GM19351 (cell line): Measurements from ENCODE around the gene KAT8.
A peak's percentile ranks its signal among the peaks of the same experiment; 100 is the strongest.
"Not testable (repeated sequence)": the region's sequence is repeated elsewhere in the genome, so short reads cannot be mapped to it uniquely, and the experiment has no call there.

ENCODE experiments used
- ATAC-seq: cut with Tn5 transposase; IDR thresholded peaks from one replicate; pipeline ENCODE4 v1.9.1; 2021; ENCODE audit warnings: mild to moderate bottlenecking, moderate library complexity; ENCODE audit not compliant: unreplicated experiment

Gene KAT8

DNA sequence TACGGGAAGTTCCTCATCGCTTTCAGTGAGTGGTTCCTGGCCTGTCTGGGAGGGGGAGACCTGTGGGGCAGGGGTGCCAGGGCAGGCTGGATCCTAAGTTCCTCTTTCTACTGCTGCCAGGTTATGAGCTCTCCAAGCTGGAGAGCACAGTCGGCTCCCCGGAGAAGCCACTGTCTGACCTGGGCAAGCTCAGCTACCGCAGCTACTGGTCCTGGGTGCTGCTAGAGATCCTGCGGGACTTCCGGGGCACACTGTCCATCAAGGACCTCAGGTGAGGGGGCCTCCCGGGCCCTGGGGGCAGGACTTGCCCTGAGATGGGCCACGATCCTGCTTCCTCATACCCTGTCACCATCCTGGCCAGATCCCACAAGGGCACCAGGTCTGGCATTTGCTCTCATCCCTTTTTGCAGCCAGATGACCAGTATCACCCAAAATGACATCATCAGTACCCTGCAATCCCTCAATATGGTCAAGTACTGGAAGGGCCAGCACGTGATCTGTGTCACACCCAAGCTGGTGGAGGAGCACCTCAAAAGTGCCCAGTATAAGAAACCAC lies 12.9 kb downstream of the KAT8 start:
- no peak for ATAC-seq

DNA sequence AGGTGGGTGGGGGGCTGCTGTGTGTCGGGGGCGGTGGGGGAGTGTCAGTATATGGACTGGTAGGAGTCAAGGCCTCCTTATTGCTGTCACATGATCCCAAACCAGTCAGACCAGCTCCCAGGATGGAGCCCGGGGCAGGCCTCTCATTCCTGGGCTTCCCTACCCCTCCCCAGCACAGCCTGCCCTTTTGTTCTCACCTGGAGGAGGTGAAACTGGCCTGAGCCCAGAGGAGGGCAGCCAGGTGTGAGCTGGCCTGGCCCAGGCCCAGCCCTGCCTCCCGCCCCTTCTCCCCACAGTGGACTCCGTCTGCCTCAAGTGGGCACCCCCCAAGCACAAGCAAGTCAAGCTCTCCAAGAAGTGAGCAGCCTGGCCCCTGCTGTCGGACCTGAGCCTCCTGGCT lies 13.4 kb downstream of the KAT8 start:
- no peak for ATAC-seq

DNA sequence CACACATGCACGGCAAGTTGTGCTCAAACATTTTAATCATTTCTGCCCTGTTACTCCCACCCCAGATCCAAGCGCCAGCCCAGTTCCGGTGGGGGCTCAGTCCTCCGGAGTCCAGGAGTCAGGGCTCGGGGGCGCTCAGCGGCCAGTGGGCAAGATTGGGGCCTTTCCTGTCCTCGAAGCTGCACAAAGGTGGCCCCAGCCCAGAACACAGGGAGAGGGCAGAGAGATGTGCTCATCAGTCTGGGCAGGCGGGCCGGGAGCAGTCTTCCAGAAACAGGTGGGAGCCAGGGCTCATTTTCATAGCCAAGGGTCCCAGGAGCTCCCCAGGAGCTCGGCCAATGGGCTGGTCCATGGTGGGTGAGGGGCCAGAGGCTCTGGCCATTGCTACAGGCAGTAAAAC lies 14.0 kb downstream of the KAT8 start:
- no peak for ATAC-seq

DNA sequence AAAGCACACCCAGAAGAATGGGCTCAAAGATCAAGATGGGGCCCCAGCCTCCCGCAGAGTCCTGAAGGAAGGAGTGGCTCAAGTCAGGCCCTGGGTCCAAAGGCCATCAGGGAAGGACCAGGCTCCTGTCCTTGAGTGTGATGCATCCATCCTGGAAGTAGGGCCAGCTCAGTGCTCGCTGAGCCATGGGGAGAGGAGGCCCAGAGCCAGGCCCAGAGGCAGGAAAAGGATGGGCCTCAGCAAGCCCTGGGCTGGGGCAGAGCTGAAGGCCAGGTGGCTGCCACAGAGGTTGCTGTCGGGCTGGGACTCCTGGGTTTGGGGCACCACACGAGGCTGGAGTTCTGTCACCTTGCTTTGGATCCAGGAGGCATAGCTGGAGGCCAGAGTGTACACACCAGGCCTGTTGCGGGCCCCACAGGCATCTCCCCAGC lies 14.4 kb downstream of the KAT8 start:
- no peak for ATAC-seq

DNA sequence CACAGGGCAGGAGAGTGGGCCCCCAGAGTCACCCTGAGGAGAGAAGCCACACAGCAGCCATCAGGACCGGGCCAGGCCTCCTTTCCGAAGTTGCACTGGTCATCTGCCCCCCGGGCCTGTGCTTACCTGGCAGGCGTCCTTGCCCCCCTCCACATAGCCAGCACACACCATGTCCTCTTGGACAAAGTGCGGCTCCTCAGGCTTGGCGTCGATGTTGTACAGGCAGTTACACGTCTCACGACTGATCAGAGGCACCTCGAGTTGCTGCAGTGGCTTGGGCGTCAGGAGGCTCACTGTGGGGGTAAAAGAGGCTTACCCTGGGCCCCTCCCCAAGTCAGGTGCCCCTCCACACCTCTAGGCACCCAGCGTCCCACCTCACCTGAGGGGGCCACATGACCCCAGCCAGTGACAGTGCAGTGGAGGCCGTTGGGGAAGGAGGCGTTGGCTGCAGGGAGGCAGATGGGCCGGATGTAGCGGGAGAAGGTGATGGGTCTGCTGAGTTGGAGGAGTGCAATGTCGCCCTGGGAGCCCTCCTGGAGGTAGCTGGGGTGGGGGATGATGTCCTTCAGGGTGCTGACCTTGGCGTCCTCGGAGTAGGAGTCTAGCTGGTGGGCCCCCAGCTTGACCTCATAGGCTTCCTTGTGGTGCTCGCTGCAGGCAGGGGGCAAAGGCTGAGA lies 15.0 kb downstream of the KAT8 start:
- no peak for ATAC-seq

DNA sequence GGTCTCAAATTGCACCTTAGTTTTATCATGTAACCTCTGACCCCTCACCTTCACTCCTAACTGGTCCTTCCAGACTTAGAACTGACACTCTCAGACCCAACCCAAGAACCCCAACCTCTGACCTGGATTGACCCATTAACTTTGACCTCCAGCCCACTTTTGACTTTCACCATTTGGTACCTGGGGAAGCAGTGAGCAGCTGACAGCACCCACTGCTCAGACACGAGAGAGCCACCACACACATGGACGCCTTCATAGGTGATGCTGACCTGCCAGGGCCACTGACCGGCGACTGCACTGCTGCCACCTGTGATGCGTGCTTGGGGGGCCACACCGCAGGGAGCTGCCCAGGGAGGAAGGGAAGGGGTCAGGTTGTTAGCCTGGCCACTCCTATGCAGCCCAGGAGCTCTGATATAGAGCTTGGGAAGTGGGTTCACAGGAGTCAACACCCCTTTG lies 15.6 kb downstream of the KAT8 start:
- no peak for ATAC-seq

DNA sequence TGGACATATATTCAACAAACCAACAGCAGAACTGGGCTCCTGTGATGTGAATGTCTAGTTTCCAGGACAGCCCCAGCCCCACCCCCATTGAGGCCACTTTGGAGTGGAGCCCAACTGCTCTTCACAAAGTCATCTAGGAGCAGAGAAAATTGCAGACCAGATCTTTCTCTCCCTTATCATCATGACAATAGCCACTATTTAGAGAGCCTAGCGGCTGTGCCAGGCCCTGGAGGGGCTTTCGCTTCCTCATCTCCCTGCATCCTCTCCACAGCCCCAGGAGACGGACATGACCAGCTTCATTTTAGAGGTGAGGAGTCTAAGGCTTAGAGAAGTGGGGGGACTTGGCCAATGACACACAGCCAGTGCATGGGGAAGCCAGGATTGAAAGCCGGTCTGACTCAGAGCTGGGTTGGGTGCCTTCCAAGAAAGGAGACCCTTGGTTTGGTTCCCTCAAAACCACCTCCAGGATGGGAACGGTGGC lies 16.7 kb downstream of the KAT8 start:
- no peak for ATAC-seq

DNA sequence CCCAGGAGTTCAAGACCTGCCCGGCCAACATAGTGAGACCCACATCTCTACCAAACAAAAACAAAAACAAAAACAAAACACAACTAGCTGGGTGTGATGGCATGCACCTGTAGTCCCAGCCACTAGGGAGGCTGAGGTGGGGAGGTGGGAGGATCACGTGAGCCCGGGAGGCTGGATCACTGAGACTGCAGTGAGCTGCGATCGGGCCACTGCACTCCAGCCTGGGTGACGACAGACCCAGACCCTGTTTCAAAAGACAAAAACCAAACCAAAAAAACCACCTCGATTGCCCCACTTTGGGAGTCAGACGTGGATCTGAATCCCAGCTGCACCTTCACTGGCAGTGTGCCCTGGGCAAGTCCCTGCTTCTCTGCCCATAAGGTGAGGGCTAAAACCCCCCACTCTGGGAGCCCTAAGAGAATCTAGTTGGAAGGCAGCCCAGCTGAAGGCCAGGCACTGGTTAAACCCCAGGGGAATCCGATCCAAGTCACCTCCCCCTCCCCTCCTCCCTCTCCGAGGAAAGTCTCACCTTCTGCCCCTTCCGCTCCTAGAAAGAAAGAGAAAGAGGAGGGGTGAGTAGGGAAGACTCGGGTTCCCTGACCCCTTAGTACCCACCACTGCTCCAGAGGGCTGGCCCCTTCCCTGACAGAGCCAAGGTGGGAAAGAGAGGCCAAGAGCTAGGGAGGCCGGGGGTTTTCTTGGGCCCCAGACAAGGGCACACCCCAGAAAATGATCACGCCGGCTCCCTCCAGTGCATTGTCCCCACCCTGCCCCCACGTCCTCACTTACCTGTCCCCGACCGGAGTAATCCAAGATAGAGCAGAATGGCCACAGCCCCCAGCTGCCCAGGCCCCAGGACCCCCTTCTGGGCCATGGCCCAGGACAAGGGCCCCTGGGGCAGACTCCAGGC lies 17.4 kb downstream of the KAT8 start:
- ATAC-seq: no peak

DNA sequence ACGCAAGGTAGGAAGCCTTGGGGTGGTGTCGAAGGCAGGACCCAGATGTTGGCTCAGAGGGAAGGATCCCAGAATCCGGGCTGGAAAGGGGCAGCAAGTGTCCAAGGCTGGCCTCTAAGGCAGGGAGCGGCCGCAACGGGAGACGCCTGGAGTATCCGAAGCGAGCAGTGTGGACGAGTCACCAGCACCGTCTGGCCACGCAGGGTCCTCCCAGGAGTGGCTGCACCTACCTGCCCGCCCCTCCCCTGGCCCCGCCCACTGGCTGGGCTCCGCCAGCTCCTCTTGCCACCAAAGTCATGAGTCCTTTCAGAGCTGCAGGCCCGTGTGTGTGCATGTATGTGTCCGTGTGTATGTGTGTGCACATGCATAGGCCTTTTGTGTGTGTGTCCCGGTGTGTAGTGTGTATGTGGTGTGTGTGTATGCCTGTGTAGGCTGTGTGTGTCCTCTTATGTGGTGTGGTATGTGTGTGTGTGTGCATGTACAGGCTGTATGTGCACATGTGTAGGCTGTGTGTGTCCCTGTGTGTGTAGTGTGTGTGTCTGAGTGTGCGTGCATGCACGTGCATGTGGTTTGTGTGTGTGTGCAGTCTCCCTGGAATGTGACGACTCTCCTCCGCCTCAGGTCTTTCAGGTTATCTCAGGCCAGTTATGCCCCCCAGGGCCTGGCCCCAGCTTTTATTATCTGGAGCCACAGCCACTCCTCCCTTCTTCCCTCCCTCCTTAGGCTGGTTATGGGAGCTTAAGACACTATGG lies 18.2 kb downstream of the KAT8 start, which contains the start of gene PRSS8:
TSS of gene PRSS8 (minus strand) at position 193 of the 752 bp plus-strand sequence. CDS start 229 bp downstream, outside the sequence.
- no peak for ATAC-seq

DNA sequence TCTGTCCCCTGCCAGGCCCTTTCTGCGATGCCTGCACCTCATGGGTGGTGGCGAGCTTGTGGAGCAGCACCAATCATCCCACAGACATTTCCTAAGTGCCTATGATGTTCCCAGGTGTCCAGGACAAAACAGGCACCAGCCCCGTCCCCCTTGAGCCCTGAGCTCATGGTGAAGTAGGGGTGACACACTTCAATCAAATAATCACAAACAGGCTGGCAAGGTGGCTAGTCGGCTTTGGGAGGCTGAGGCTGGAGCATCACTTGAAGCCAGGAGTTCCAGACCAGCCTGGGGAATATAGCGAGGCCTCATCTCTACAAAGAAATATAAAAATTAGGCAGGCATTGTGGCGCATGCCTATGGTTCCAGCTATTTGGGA lies 18.8 kb downstream of the KAT8 start:
- no peak for ATAC-seq

DNA sequence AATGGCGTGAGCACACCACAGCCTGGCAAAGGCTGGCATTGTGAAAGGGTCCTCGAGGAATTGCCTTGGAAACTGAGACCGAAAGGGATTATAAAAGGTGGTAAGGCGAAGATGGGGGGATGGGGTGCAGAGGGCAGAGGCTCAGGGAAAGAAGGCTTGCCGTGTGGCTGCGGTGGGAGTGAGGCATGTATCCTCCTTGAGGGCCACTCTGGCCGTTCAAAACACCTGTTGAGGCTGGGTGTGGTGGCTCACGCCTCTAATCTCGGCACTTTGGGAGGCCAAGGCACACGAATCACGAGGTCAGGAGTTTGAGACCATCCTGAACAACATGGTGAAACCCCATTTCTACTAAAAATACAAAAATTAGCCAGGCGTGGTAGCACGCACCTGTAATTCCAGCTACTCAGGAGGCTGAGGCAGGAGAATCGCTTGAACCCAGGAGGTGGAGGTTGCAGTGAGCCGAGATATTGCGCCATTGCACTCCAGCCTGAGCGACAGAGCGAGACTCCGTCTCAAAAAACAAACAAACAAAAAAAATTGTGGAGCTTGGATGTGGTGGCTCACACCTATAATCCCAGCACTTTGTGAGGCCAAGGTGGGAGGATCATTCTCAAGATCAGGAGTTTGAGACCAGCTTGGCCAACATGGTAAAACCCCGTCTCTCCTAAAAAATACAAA lies 19.5 kb downstream of the KAT8 start:
- not testable (repeated sequence) for ATAC-seq

DNA sequence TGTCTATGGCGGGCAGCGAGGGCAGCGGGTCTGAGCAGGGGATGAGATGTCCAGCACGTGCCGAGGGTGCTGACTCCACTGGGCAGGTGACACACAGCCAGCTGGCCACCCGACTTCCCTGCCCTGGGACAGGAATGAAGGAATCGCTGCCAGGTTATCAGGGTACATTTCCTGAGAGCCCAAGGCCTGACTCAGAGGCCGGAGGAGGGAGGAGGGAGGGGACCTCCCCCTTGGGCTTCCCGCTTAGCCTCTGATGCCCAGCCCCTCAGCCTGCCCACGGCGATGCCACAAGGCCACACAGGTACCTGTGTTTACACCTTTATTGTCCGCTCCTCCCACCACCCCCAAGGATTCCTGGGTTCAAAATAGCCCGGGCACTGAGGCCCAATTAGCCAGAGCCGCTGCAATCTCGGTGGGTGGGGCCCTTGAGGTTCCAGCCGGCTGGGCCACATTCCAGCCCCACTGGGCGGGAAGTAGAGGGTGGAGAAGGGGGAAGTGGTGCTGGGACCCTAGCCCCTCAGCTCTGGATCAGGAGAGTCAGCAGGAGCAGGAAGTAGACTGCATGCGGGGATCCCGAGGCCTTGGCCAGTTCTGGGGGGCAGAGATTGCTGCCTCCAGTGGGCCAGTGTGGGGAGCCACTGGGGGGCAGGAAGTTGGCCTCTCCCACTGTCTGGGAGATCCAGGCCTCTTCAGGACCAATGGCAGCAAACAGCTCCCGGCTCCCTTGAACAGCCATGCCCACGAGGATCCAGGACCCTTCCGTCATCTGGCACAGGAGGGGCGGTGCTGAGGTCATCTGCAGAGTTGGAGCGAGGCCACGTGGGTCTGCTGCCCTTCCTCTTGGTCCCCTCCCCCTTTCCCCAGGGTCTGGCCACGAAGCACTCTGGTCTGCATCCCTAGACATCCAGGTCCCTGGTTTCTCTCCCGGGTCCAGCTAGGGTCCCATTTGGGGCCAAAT lies 21.4 kb downstream of the KAT8 start:
- ATAC-seq: no peak

DNA sequence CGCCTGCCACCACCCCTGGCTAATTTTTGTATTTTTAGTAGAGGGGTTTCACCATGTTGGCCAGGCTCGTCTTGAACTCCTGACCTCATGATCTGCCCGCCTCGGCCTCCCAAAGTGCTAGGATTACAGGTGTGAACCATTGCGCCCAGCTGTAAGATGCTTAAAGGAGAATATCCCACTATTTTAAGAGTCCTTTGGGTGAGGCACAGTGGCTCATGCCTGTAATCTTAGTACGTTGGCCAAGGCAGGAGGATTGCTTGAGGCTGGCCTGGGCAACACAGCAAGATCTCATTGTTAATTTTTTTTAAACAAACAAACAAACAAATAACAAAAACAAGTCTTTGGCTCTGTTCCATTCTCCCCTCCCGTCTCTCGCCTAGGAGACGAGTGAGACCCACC lies 23.6 kb downstream of the KAT8 start:
- not testable (repeated sequence) for ATAC-seq

DNA sequence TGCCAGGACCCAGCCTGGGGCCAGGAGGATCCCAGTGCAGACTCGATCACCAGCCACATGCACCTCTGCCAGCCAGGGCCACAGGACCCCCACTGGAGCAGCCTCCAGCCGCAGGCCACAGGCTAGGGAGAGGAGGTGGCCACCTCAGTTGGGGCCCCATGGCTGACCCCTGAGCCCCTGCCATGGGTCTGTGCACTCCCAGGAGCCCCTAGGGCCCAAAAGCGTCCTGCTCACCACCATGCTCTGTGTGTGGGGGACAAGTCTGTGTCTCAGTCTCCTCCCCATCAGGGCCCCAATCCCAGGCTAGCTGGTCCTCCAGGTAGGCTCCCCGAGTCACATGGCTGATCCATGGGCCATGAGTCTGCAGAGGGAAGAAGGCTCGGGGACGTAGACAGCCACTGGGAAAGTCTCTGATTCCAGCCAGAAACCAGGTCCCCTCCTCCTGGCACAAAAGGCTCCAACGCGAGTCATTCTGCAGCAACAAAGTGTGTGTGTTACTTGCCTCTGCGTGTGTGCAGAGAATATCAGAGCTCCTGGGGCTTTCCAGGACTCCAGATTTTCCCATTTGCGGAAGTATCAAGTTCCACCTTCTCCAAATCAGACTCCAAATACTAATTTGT lies 24.1 kb downstream of the KAT8 start:
- no peak for ATAC-seq

DNA sequence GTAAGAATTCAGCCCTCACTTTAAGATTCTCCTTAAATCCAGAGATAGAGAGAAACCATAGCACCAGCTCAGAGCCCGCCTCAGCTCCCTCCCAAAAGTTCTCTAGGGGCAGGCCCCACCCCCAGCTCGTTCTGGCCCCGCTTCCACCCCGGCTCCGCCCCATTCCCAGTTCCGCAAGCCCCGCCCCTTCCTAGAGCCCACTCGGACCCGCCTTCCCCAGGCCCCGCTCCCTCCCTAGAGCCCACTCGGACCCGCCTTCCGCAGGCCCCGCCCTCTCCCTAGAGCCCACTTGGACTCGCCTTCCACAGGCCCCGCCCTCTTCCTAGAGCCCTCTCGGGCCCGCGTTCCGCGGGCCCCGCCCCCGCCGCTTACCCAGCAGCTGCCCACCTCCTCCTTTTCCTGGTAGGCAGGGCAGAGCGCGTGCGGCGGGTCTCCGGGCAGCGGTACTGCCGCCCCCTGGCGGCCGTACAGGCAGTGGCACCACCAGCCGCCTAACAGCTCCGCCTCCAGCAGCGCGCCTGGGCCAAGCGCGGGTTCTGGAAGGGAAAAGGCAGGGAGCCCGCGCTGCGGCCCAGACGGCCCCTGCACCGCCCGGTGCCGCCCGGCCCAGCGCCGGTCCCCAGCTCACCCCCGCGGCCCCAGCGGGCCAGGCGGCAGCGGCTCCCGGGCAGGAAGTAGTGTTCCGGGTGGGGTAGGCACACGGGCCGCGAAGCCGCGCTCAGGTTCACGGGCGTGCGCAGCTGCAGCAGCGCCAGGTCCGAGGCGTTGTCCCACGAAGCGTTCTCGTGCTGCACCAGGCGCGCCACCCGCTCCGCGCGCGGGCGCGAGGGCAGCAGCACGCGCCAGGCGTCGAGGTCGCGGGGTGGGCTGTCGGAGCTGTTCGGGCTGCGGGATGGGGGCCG lies 24.9 kb downstream of the KAT8 start:
- ATAC-seq: peak; percentile 85

DNA sequence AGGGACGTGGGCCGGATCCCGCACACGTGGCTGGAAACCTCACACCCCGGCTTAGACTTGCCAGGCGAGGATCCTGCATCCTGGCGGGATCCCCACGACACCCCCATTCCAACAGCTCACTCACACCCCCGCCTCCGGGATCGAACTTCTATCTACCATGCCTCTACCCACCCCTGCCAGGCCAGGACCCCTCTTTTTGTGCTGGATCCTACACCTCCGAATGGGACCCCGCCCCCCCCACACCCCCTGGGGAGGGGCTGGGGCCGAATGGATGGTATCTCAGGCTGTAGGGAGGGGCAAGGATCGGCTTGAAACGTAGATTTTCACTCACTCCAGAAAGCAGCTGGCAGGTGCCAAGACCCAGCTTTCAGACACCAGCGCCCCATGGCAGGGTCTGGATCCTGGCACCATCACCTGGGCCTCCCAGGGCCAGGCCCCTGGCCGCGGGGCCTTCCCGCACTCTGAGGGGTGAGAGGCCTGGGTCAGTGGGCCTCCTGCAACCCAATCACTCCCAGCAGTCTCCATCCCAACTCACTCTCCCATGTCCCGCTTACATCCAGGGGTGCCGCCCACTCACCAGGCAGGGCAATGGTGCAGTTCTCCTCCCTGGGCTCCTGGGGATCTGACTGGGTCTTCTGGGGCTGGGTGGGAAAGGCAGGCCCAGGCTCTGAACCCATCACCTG lies 25.7 kb downstream of the KAT8 start:
- ATAC-seq: no peak

DNA sequence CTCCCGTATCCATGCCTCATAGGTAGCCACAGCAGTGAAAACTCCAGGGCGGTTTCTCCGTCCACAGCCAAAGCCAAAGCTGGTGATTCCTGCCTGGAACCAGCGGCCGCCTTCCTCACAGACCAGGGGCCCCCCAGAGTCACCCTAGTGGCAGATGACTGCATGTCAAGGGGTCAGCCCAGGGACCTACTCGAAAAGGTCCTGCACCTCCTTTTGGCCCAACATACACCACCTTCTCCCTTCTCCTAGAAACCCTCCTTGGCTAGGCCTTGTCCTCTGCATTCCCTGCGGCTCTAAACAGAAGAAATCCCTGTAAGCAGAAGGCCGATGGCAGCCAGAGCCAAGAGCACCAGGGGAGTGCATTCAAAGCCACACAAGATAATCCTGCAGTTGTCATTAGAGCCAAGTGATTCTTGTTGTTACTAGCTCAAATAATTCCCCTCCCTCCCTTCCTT lies 26.3 kb downstream of the KAT8 start:
- ATAC-seq: no peak
